DOHH2 (cell line): Measurements from ENCODE around the gene NUP50.

Source experiments
- CTCF ChIP-seq: fragments of 200-600 bp; sonication (generic); IDR thresholded peaks from one replicate; pipeline ENCODE4 v1.5.1; 2014; ENCODE audit warnings: antibody characterized with exemption, mild to moderate bottlenecking, low read depth, low read length; ENCODE audit not compliant: poor library complexity, severe bottlenecking
- EZH2phosphoT487 ChIP-seq: fragments of 200-600 bp; sonication (generic); IDR thresholded peaks from 2 replicates; pipeline ENCODE4 v1.6.1; 2017; ENCODE audit warnings: borderline replicate concordance, mild to moderate bottlenecking, antibody characterized with exemption, low read length, moderate library complexity, mixed read lengths

GRCh38 chr22:45218976-45219375 lies 55.3 kb downstream of the NUP50 start:
- TF ChIP-seq CTCF (no peak), EZH2phosphoT487 (no peak)
